Sciatic nerve (tissue), 2 donors: ENCODE data around the gene KDM5C. TPM values are rescaled to one million over a fixed set of nuclear protein-coding genes. Genes with fewer than 3 reads are reported as not detected.
A peak's percentile ranks its signal among the peaks of the same experiment; 100 is the strongest.

Experiments
- ATAC-seq: fragments of 200-7000 bp; cut with Tn5 transposase; one replicate; pipeline ENCODE4 v1.9.1; 2020; ENCODE audit warnings: mild to moderate bottlenecking, moderate library complexity
- DNase-seq: peaks from one replicate; pipeline ENCODE4 v3.0.0-alpha.2; 2020; ENCODE audit warnings: low spot score
- intact Hi-C: fragments of 100-400 bp; cut with DNase I; formaldehyde crosslinking; loops from one replicate; pipeline ENCODE4 v1.14.2; 2022
- total RNA-seq: library from RNA; stranded (reverse); fragmentation: NEBNext Ultra II Directional; extraction: Animal tissue kit (Norgen Biotek cat#: 25700); gene quantifications from one replicate; pipeline ENCODE4 v1.2.1, GENCODE V29; 2021
- donor health status: DM: no; HTN: no; CAD: no.
- donor health status: DM: no; HTN: no; CAD: no.

Gene KDM5C
- total RNA-seq: 108 TPM

- DNase-seq (peak; percentile 96), ATAC-seq (peak; percentile 96)
- intact Hi-C loops: no loop called here
These were observed at the start of gene KDM5C for GRCh38 chrX:53224860-53225797. Gene KDM5C (minus strand): TSS chrX:53225207. CDS start chrX:53224889, 318 bp downstream.

DNA sequence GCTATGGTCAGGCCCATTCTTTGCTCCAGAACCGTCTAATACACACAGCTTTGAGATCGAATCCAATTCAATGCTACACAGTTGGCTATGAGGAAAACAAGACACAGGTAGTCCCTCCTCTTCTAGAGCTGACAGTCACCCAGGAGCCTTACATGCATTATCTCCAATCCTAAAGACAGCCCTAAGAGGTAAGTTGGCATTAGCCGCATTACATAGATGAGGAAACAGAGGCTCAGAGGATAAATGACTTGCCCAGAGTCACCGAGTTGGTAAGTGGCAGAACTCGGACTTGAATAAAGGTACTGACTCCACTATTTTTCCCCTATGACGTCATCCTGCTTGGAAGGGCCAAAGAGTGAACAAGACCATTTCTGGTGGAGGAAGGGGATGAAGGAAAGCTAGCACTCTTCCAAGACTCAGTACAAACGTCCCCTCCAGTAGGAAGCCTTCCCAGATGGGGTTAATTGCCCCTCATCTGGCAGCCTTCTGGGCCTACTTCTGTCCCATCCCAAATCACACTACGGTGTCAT, 47.9 kb upstream of the KDM5C start:
- intact Hi-C loops: no loop called here
- ATAC-seq (no peak), DNase-seq (no peak)

DNA sequence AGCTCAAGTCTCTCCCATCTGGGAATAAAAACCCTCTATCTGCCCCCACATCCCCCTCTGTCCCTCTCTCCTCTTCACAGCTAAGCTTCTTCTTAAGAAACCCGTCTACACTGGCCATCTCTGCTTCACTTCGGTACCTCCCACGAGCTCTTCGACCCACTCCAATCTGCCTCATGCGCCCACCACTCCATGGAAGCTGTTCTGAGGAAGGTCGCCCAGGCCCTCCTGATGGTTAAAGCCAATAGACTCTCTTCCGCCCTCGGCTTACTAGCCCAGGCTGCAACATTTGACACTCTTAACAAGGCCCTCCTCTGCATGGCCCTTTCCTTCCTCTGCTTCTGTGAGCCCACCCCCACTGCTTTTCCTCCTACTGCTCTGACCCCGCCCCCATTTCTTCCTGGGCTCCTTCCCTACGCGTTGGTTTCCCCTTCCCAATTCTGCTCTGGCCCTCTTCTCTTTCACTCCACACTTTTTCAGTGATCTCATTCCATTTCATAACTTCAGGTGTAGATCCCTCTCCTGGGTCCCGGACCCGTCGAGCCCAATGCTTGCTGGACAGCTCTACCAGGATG, 44.6 kb upstream of the KDM5C start:
- DNase-seq (no peak), ATAC-seq (no peak)
- intact Hi-C loops: no loop called here

DNA sequence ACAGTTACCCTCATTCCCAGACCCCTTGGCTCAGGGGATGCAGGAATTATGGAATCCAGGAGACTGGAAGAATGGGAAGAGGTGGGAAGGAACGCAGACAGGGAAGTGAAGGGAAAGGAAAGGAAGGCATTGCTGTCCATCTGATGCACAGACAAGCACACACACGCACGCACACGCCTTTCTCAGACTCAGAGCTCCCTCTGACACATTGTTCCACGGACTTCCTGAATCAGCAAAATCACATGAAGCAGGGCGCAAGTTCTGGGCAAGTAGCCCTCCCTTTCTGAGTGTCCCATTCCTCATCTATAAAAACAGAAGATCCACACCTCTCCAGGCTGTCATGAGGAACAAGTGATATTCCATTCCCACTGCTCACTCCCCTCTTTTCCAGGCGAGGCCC, 43.2 kb upstream of the KDM5C start:
- ATAC-seq (no peak), DNase-seq (no peak)
- intact Hi-C loops: no loop called here

- intact Hi-C loops: no loop called here
- DNase-seq (no peak), ATAC-seq (no peak)
These were observed 41.9 kb upstream of the KDM5C start for GRCh38 chrX:53266914-53267313.

DNA sequence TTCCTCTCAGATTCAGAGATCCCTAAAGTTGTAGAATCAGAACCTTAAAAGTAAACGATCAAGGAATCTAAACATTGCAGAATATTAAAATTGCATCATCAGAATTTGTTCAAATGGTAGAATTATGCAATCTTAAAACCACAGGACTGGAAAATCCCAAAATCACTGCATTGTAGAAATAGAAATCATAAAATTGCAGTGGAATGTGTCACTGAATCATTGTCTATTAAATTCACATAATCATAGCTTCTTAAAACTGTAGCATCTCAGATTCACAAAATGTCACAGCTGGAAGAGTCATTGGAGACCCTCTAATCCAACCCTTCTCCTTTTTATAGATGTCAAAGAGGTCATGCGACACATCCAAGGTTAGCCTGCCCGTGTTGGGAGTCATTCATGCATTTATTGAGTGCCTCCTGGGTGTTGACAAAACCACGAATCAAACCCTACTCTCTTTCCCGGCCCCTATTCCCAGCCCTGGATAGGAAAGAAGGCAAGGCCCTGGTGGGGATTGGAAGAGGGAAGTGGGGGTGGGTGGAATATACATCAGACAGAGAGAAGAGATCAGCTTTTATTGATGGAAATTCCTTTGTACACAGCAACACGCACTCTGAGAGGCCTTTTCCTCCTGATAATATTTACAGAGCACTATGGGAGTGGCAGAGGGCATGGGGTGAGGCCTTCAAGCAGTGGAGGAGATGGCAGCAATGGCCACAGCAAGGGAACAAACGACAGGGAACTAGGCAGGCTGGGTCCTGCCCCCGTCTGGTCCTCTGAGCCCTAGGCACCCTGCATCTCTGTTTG, 41.0 kb upstream of the KDM5C start:
- DNase-seq (no peak), ATAC-seq (peak; percentile 39)
- intact Hi-C loops: no loop called here

DNA sequence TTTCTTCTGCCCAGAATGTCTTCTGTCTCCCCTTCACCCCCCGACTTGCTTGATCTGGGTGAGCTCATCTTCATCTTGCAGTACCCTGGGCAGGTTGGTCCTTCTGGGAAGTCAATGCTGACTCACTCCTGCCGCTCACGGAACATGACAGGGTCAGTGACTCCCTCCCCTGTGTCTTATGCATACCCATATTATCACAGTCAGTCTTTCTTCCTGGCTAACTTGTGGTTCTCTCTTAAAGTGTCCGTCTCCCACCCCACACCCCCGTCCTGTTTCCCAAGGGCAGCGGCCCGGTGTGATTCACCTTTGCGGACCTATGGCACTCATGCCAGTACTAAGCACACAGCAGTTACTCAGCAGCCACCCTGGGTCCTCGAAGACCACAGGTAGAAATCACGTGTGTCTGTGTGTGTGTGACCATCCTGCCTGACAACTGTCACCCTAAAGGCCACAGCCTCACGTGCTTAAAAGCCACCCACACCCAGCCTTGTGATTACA, 38.6 kb upstream of the KDM5C start:
- intact Hi-C loops: no loop called here
- DNase-seq: no peak
- ATAC-seq: no peak

DNA sequence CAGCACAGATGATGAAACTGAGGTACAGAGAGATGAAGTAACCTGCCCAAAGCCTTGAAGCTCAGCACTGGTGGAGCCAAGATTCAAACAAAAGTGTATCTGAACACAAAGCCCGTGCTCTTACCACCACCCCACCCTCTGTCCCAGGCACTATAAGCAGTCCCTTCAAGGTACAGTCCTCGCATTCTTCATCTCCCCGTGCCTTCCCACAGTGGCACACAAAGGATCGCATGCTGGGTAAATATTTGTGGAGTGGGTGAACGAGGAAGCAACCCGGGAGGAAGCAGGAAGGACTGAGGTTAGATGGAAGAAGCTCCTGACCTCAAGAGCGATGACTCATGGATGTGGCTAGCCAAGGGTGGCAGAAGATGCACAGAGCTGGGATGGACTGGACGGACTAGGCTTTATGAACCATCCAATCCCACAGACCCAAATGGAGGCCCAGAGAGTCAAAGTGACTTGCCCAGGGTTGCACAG, 37.9 kb upstream of the KDM5C start:
- DNase-seq (no peak), ATAC-seq (no peak)
- intact Hi-C loops: no loop called here

- DNase-seq: no peak
- ATAC-seq: no peak
- intact Hi-C loops: no loop called here
These were observed 37.3 kb upstream of the KDM5C start for GRCh38 chrX:53262189-53262917.

DNA sequence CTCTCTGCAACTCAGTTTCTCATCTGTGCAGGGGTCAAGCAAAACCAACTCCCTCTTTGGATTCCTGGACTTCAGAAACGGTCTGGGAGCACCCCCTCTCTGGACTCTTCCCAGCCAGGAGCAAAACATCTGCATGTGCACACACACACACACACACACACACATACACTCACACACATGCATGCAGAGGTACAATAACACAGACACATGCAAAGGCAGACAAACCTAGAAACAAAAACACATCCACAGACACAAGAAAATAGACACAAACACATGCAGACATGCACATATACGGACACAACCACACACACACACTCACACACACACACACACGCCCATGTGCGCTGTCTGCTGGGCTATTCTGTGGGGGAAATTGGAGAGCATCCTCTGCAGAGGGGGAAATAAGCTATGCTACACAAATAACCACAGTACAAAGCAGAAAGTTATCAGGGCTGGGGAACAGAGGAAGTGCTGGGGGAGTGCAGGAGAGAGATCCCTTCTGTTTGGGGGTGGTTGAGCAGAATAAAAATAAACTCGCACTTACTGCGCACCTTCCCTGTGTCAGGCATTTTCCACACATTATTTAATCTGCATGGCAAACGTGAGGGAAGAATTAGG, 36.5 kb upstream of the KDM5C start:
- intact Hi-C loops: no loop called here
- no peak for ATAC-seq

DNA sequence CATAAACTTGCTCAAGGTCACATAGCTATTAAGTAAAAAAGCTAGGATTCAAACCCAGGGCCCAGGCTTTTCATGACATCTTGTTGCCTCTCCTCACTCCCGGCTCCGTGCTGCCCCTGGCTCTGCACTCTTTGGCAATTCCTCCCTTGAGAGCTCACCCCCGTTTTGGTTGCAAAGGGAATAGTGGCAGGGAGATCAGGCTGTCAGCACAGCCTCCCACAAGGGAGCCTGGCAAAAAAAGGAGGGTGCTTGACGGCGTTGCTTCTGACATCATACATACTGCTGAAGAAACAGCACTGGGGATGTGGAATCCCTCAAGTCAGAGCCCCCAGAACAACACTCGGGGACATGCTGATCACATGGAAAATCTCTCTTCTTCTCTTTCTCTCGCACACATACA, 35.8 kb upstream of the KDM5C start:
- DNase-seq (no peak), ATAC-seq (no peak)
- intact Hi-C loops: no loop called here

More for the DNA sequence above, 36.5 kb upstream of the KDM5C start:
- DNase-seq: no peak

- ATAC-seq (no peak), DNase-seq (no peak)
- intact Hi-C loops: no loop called here
These were observed 32.8 kb upstream of the KDM5C start for GRCh38 chrX:53257670-53258423.

GRCh38 chrX:53257166-53257565, 32.2 kb upstream of the KDM5C start:
- DNase-seq (no peak), ATAC-seq (peak; percentile 25)
- intact Hi-C loops: no loop called here

GRCh38 chrX:53256446-53257041, 31.5 kb upstream of the KDM5C start:
- no peak for DNase-seq
- intact Hi-C loops: no loop called here
- no peak for ATAC-seq

DNA sequence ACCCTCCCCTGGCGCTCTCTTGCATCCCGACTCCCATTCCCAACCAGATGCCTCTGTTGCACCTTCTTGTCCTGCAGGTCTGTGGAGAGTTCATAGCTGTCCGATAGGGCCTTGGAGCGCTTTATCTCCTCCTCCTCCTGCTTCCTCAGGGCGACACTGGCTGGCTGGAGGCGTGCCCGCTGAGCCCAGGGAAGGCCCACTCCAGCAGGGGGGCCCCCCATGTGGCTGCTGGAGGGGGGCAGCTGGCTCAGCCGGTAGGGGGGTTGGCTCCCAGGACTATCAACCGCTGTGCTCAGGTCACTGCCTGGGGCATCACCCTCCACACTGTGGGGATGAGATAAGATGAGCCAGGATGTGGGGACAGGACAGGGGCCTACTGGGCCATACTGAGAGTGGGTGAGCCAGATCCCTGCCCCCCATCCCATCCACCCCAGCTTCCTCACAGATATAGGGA, 30.8 kb upstream of the KDM5C start:
- ATAC-seq (no peak), DNase-seq (no peak)
- intact Hi-C loops: no loop called here

DNA sequence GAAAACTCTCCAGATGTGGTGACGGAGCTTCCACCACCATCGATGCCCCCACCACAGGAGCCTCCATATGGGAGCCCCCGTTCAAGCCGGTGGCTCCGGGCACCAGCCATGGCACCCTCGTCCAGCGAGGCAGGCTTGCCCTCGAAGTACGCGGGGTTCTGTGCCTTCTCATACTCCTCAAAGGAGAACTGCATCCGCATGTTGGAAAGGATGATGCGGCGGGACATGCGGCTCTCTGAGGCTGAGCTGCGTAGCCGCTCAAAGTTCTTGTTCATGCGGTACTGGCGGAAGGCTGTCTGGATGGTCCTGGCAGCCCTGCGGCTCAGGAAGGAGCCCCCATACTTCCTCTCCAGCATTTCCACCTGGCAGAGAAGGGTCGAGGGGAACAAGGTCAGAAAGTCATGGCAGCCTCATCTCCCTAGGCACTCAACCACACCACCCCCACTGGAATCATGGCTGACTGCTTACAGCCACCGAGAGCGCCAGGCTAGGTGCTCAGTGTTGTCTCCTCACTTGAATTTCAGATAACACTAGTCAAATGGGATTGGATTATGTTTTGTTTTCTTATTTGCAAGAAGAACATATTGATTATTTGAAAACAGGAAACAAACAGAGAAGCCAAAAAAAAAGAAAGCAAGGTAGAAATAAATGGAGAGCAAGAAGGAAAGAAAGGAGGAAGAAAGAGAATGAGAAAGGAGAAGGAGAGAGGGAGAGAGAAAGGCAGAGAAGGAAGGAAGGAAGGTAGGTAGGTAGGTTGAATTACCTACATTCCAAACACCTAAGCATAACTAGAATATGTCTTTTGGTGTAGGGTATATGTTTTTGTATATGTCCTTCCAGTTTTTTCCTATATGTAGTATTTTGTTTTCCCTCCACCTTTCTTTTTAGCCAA, 29.8 kb upstream of the KDM5C start:
- intact Hi-C loops: no loop called here
- DNase-seq (no peak), ATAC-seq (no peak)
